Glutamatergic neuron (in vitro differentiated cells): ENCODE results near the gene CLN5. TPM values are rescaled to one million over a fixed set of nuclear protein-coding genes. Genes with fewer than 3 reads are reported as not detected.
A peak's percentile ranks its signal among the peaks of the same experiment; 100 is the strongest.

ENCODE experiments used
- DNase-seq: peaks from one replicate; pipeline ENCODE4 v3.0.0; 2022
- H3K27ac Mint-ChIP-seq: one replicate; pipeline ENCODE4 v1.8.0; 2020; ENCODE audit warnings: mild to moderate bottlenecking, mixed read lengths, inconsistent platforms; ENCODE audit not compliant: unreplicated experiment
- H3K27me3 Mint-ChIP-seq: one replicate; pipeline ENCODE4 v1.8.0; 2020; ENCODE audit warnings: mild to moderate bottlenecking, moderate library complexity, mixed read lengths, inconsistent platforms; ENCODE audit not compliant: unreplicated experiment
- H3K36me3 Mint-ChIP-seq: one replicate; pipeline ENCODE4 v1.8.0; 2020; ENCODE audit warnings: mild to moderate bottlenecking, mixed read lengths, inconsistent platforms; ENCODE audit not compliant: unreplicated experiment
- H3K4me1 Mint-ChIP-seq: one replicate; pipeline ENCODE4 v1.8.0; 2020; ENCODE audit warnings: mild to moderate bottlenecking, low read depth, mixed read lengths, inconsistent platforms; ENCODE audit not compliant: unreplicated experiment
- H3K4me3 Mint-ChIP-seq: one replicate; pipeline ENCODE4 v1.8.0; 2020; ENCODE audit warnings: mild to moderate bottlenecking, mixed read lengths, inconsistent platforms; ENCODE audit not compliant: unreplicated experiment
- H3K9me3 Mint-ChIP-seq: one replicate; pipeline ENCODE4 v1.8.0; 2020; ENCODE audit warnings: mild to moderate bottlenecking, moderate library complexity, mixed read lengths, inconsistent platforms; ENCODE audit not compliant: unreplicated experiment
- CTCF ChIP-seq: fragments of 200-600 bp; sonication (generic); IDR thresholded peaks from one replicate; pipeline ENCODE4 v1.5.0; 2021; ENCODE audit not compliant: partially characterized antibody, unreplicated experiment
- total RNA-seq: library from RNA; stranded (reverse); fragmentation: NEBNext Ultra II Directional; extraction: Animal tissue kit (Norgen Biotek cat#: 25700); gene quantifications from one replicate; pipeline ENCODE4 v1.2.1, GENCODE V29; 2021; ENCODE audit not compliant: unreplicated experiment

CLN5 gene
- total RNA-seq, 1 donor from 2014 or later: 14.6 TPM

DNA sequence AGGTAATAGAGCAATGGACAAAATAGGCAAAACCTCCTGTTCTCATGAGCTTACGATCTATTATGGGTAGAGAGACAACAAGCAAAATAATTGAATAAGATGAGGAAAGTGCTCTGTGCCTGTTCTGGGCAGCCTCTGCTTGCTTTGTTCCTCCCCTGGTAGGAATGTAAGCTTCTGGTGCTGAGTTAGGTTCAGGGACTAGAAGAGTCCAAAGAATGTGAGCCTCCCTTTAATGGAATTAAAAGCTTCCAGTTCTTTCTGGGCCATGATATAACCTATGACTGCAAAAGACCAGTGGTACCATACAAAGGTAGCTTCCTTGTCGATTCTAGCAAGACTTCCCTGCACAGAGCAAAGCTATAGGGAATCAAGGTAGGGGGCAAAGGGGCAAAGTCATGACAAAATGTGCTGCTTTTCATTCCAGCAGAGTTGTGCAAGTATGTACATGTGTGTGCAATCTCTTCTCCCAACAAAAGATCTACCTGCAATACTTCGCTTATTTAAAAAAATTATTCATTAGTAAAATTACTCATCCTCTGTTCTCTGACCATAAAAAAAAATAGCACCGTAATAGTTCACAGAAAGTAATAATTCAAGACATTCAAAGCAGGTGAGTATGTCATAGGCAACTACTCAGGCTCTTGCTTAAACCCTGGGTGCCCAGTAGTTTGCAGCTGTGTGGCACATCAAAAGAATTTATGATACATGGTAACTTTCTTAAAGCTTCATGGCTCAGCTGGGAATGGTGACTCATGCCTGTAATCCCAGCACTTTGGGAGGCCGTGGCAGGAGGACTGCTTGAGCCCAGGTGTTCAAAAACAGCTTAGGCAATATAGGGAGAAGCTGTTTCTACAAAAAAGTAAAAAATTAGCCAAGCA lies 22.2 kb upstream of the CLN5 start:
- DNase-seq: no peak
- peak overlapping the region; percentile 97 for H3K27ac Mint-ChIP-seq
- H3K9me3 Mint-ChIP-seq: peaks cover 5% of the 10 kb centered on the region
- TF ChIP-seq CTCF: no peak
- H3K4me3 Mint-ChIP-seq: peak overlapping the region; percentile 21
- H3K4me1 Mint-ChIP-seq: peaks cover 53% of the 10 kb centered on the region
- H3K27me3 Mint-ChIP-seq: peaks cover 8% of the 10 kb centered on the region
- H3K36me3 Mint-ChIP-seq: peaks cover 7% of the 10 kb centered on the region

- Mint-ChIP-seq H3K4me1 (peaks cover 48% of the 10 kb centered on the region), H3K27ac (no peak overlapping the region), H3K36me3 (peaks cover 7% of the 10 kb centered on the region), H3K9me3 (peaks cover 5% of the 10 kb centered on the region), H3K27me3 (peaks cover 8% of the 10 kb centered on the region), H3K4me3 (no peak overlapping the region)
- no peak for TF ChIP-seq CTCF
- no peak for DNase-seq
Observed at GRCh38 chr13:76971215-76971614, 20.7 kb upstream of the CLN5 start.

- H3K4me1 Mint-ChIP-seq: peaks cover 45% of the 10 kb centered on the region
- H3K27me3 Mint-ChIP-seq: peaks cover 8% of the 10 kb centered on the region
- peaks cover 3% of the 10 kb centered on the region for H3K36me3 Mint-ChIP-seq
- peaks cover 7% of the 10 kb centered on the region for H3K9me3 Mint-ChIP-seq
- no peak for TF ChIP-seq CTCF
- no peak overlapping the region for H3K27ac Mint-ChIP-seq
- DNase-seq: no peak
- H3K4me3 Mint-ChIP-seq: no peak overlapping the region
Observed at GRCh38 chr13:76971851-76972829, 19.7 kb upstream of the CLN5 start.

GRCh38 chr13:76973920-76974617 lies 17.8 kb upstream of the CLN5 start:
- H3K4me3 Mint-ChIP-seq: no peak overlapping the region
- TF ChIP-seq CTCF: no peak
- H3K27me3 Mint-ChIP-seq: peaks cover 5% of the 10 kb centered on the region
- H3K9me3 Mint-ChIP-seq: peaks cover 2% of the 10 kb centered on the region
- no peak overlapping the region for H3K27ac Mint-ChIP-seq
- H3K4me1 Mint-ChIP-seq: peaks cover 31% of the 10 kb centered on the region
- no peaks in the 10 kb centered on the region for H3K36me3 Mint-ChIP-seq
- DNase-seq: no peak
